Loucy (cell line): Measurements from ENCODE around the gene CISD1.

Experiments
- H2AFZ ChIP-seq: fragments of 200-600 bp; sonication (generic); 2 replicates; pipeline ENCODE4 v1.6.0; 2016; ENCODE audit warnings: antibody characterized with exemption, mild to moderate bottlenecking, low read length, moderate library complexity
- H3F3A ChIP-seq: fragments of 200-600 bp; 2 replicates; pipeline ENCODE4 v1.6.0; 2016; ENCODE audit warnings: antibody characterized with exemption, low read depth, mild to moderate bottlenecking
- H3K27me3 ChIP-seq: fragments of 200-600 bp; sonication (generic); 2 replicates; pipeline ENCODE4 v1.6.1; 2014; ENCODE audit warnings: low read length, mild to moderate bottlenecking; ENCODE audit not compliant: insufficient read depth, poor library complexity, severe bottlenecking
- H3K36me3 ChIP-seq: fragments of 200-600 bp; sonication (generic); 2 replicates; pipeline ENCODE4 v1.6.1; 2016; ENCODE audit warnings: low read length; ENCODE audit not compliant: insufficient read depth
- H3K4me1 ChIP-seq: fragments of 200-600 bp; sonication (generic); 2 replicates; pipeline ENCODE4 v1.5.1; 2014; ENCODE audit warnings: low read length, mild to moderate bottlenecking; ENCODE audit not compliant: insufficient read depth, poor library complexity, severe bottlenecking
- H3K4me2 ChIP-seq: fragments of 200-600 bp; sonication (generic); 2 replicates; pipeline ENCODE4 v1.6.0; 2014; ENCODE audit warnings: antibody characterized with exemption, low read length, low read depth, mild to moderate bottlenecking; ENCODE audit not compliant: poor library complexity, severe bottlenecking
- H3K4me3 ChIP-seq: fragments of 200-600 bp; sonication (generic); 2 replicates; pipeline ENCODE4 v1.5.1; 2014; ENCODE audit warnings: low read length, mild to moderate bottlenecking, mixed read lengths; ENCODE audit not compliant: poor library complexity, severe bottlenecking
- H3K79me2 ChIP-seq: fragments of 200-600 bp; sonication (generic); 2 replicates; pipeline ENCODE4 v1.6.1; 2014; ENCODE audit warnings: low read length; ENCODE audit not compliant: insufficient read depth
- H3K9ac ChIP-seq: fragments of 200-600 bp; sonication (generic); 2 replicates; pipeline ENCODE4 v1.6.0; 2014; ENCODE audit warnings: mild to moderate bottlenecking, low read depth, low read length, moderate library complexity; ENCODE audit not compliant: poor library complexity, severe bottlenecking
- H3K9me2 ChIP-seq: fragments of 200-600 bp; sonication (generic); replicated peaks from 2 replicates; pipeline ENCODE4 v1.6.1; 2016; ENCODE audit warnings: low read depth, low read length, mixed read lengths
- H3K9me3 ChIP-seq: fragments of 200-600 bp; sonication (generic); 2 replicates; pipeline ENCODE4 v1.6.1; 2014; ENCODE audit warnings: mild to moderate bottlenecking, antibody characterized with exemption, low read length, low read depth; ENCODE audit not compliant: insufficient read depth
- H4K20me1 ChIP-seq: fragments of 200-600 bp; sonication (generic); 2 replicates; pipeline ENCODE4 v1.6.0; 2014; ENCODE audit warnings: antibody characterized with exemption, low read length, mild to moderate bottlenecking; ENCODE audit not compliant: insufficient read depth, poor library complexity, severe bottlenecking
- CTCF ChIP-seq: fragments of 200-600 bp; sonication (generic); conservative IDR thresholded peaks from 2 replicates; pipeline ENCODE4 v1.5.1; 2014; ENCODE audit warnings: mild to moderate bottlenecking, antibody characterized with exemption, low read length
- EZH2phosphoT487 ChIP-seq: fragments of 200-600 bp; IDR thresholded peaks from 2 replicates; pipeline ENCODE4 v1.6.1; 2018; ENCODE audit warnings: antibody characterized with exemption, mild to moderate bottlenecking, moderate library complexity, borderline replicate concordance

Gene CISD1

GRCh38 chr10:58304099-58304633 lies 35.2 kb downstream of the CISD1 start:
- H3K4me1 ChIP-seq = no peaks in the 10 kb centered on the region
- H3K9ac ChIP-seq = no peak overlapping the region
- no peaks in the 10 kb centered on the region for H4K20me1 ChIP-seq
- TF ChIP-seq EZH2phosphoT487 (no peak), CTCF (no peak)
- H3K79me2 ChIP-seq = no peaks in the 10 kb centered on the region
- H3K4me2 ChIP-seq = no peak overlapping the region
- H3K4me3 ChIP-seq = no peak overlapping the region
- no peaks in the 10 kb centered on the region for H3K9me3 ChIP-seq
- H3K36me3 ChIP-seq = no peaks in the 10 kb centered on the region
- no peaks in the 10 kb centered on the region for H3K27me3 ChIP-seq
- H2AFZ ChIP-seq = no peak overlapping the region
- H3K9me2 ChIP-seq = no peaks in the 10 kb centered on the region
- H3F3A ChIP-seq = no peaks in the 10 kb centered on the region

- H3K27me3 ChIP-seq = no peaks in the 10 kb centered on the region
- TF ChIP-seq CTCF (no peak), EZH2phosphoT487 (no peak)
- H3K36me3 ChIP-seq = no peaks in the 10 kb centered on the region
- no peaks in the 10 kb centered on the region for H3K9me3 ChIP-seq
- H3K4me3 ChIP-seq = no peak overlapping the region
- H3K4me1 ChIP-seq = no peaks in the 10 kb centered on the region
- no peak overlapping the region for H3K9ac ChIP-seq
- no peaks in the 10 kb centered on the region for H3K79me2 ChIP-seq
- no peak overlapping the region for H2AFZ ChIP-seq
- no peak overlapping the region for H3K4me2 ChIP-seq
- H3K9me2 ChIP-seq = no peaks in the 10 kb centered on the region
- H4K20me1 ChIP-seq = no peaks in the 10 kb centered on the region
- H3F3A ChIP-seq = no peaks in the 10 kb centered on the region
Measured at GRCh38 chr10:58305821-58306220, 36.9 kb downstream of the CISD1 start.

GRCh38 chr10:58307676-58308075 lies 38.7 kb downstream of the CISD1 start:
- Histone ChIP-seq H3K9ac (no peak overlapping the region), H3K9me2 (no peaks in the 10 kb centered on the region)

More at GRCh38 chr10:58307676-58308075, 38.7 kb downstream of the CISD1 start:
- Histone ChIP-seq H3K9me3 (no peaks in the 10 kb centered on the region), H3K4me1 (no peaks in the 10 kb centered on the region), H3K4me2 (no peak overlapping the region), H4K20me1 (no peaks in the 10 kb centered on the region), H3K4me3 (no peak overlapping the region), H3K79me2 (no peaks in the 10 kb centered on the region), H2AFZ (no peak overlapping the region), H3F3A (no peaks in the 10 kb centered on the region), H3K36me3 (no peaks in the 10 kb centered on the region), H3K27me3 (no peaks in the 10 kb centered on the region)
- TF ChIP-seq CTCF (no peak), EZH2phosphoT487 (no peak)
